Measurements from ENCODE around the gene WRAP73. TPM values are rescaled to one million over a fixed set of nuclear protein-coding genes. Genes with fewer than 3 reads are reported as not detected.

WRAP73 gene
- total and polyA plus RNA-seq, 2 experiments from 2014 or later: 16.9 to 20.2 TPM

DNA sequence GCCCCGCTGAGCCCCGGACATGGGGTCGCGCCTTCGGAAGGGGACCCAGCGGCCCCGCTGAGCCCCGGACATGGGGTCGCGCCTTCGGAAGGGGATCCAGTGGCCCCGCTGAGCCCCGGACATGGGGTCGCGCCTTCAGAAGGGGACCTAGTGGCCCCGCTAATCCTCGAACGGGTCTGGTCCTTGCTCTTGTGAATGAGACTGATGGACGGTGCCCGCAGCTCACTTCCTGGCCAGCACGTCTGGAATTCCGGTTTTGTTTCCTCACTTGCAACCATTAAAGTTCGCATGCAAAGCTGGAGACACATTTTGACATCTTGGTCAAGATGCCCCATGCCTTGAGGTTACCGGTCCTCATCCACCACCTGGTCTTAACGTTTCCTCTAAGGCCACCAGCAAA lies 5.6 kb downstream of the WRAP73 start:
- H3K9me3 ChIP-seq (ENCODE audit: low read depth): no peaks in the 10 kb centered on the region
- no peak overlapping the region for H3K4me3 ChIP-seq
- no peak overlapping the region for H3K27ac ChIP-seq
- no peaks in the 10 kb centered on the region for H4K20me1 ChIP-seq (ENCODE audit: insufficient read depth)
- no peaks in the 10 kb centered on the region for H3K9me2 ChIP-seq (ENCODE audit: insufficient read depth)
- no peak overlapping the region for H2AFZ ChIP-seq
- H3K79me2 ChIP-seq (ENCODE audit: insufficient read depth): peaks cover 8% of the 10 kb centered on the region
- no peak overlapping the region for H3K9ac ChIP-seq
- no peaks in the 10 kb centered on the region for H3F3A ChIP-seq (ENCODE audit: insufficient read depth)
- H3K4me2 ChIP-seq (ENCODE audit: unreplicated experiment): no peak overlapping the region
- H3K4me1 ChIP-seq (ENCODE audit: insufficient read depth): 0 out of 2 replicates have a peak, but pooled peaks cover 4% of the 10 kb centered on the region
- in situ Hi-C loops (cut with MboI): no loop called here
- TF ChIP-seq EZH2 (IDR thresholded peaks at IDR 0.05; ENCODE audit: insufficient read depth, poor library complexity, severe bottlenecking): no peak
- TF ChIP-seq EZH2phosphoT487 (IDR thresholded peaks at IDR 0.05; ENCODE audit: insufficient read depth, low read depth): no peak
- DNase-seq: no peak
- WGBS, 2 experiments (ENCODE audit: low coverage in 1 of 2, low lambda C conversion rate in 2 of 2, missing lambda C conversion rate in 2 of 2): 91 to 92% methylated on average over 14 to 19 of the region's 25 CpGs
- 0 out of 2 replicates have a peak, but pooled peaks cover 4% of the 10 kb centered on the region for H3K36me3 ChIP-seq (ENCODE audit: low read depth)
- no peaks in the 10 kb centered on the region for H3K27me3 ChIP-seq (replicated peaks; ENCODE audit: insufficient read depth)

DNA sequence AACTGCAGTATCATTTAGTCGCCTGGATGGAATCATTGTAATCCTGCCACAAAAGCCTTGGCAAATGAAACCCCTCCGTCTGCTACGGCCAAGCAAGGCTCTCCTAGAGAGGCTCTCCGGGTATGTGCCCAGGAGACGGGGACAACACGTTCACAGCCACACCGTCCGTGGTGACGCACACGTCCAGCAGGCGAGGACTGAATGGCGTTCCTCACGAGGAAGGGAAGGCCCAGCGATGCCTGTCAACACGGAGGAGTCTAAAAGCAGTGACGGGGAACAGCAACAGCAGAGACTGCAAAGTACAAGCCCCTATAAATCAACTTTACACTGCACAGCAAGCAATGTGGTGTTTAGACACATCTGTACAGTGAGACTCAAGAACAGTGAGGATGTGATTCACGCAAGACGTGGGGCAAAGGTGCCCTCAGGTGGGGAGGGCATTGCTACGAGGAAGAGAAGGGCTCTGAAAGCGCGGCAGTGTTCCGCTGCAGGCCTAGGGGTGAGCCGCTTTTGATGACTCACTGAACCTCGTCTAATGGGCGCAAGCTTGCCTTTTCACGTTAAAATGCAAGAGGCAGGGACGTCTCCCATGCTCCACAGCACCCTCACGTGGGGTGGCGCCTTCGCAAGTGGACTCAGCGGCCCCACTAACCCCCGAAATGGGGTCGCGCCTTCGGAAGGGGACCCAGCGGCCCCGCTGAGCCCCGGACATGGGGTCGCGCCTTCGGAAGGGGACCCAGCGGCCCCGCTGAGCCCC lies 6.8 kb downstream of the WRAP73 start:
- Histone ChIP-seq H2AFZ (no peak overlapping the region), H3K27ac (no peak overlapping the region), H3K9me2 (ENCODE audit: insufficient read depth) (no peaks in the 10 kb centered on the region), H3K4me2 (ENCODE audit: unreplicated experiment) (no peak overlapping the region), H3K4me3 (no peak overlapping the region), H3K79me2 (ENCODE audit: insufficient read depth) (no peaks in the 10 kb centered on the region), H3K27me3 (replicated peaks; ENCODE audit: insufficient read depth) (no peaks in the 10 kb centered on the region), H3K9ac (no peak overlapping the region), H3K9me3 (ENCODE audit: low read depth) (no peaks in the 10 kb centered on the region), H3K4me1 (ENCODE audit: insufficient read depth) (no peaks in the 10 kb centered on the region), H3K36me3 (ENCODE audit: low read depth) (0 out of 2 replicates have a peak, but pooled peaks cover 4% of the 10 kb centered on the region), H3F3A (ENCODE audit: insufficient read depth) (no peaks in the 10 kb centered on the region), H4K20me1 (ENCODE audit: insufficient read depth) (no peaks in the 10 kb centered on the region)
- in situ Hi-C loops (cut with MboI): no loop called here
- TF ChIP-seq EZH2 (IDR thresholded peaks at IDR 0.05; ENCODE audit: insufficient read depth, poor library complexity, severe bottlenecking) (no peak), EZH2phosphoT487 (IDR thresholded peaks at IDR 0.05; ENCODE audit: insufficient read depth, low read depth) (no peak)
- 87 to 92% methylated on average over 37 to 42 of the region's 43 CpGs for WGBS, 2 experiments (ENCODE audit: low coverage in 1 of 2, low lambda C conversion rate in 2 of 2, missing lambda C conversion rate in 2 of 2)
- no peak for DNase-seq

DNA sequence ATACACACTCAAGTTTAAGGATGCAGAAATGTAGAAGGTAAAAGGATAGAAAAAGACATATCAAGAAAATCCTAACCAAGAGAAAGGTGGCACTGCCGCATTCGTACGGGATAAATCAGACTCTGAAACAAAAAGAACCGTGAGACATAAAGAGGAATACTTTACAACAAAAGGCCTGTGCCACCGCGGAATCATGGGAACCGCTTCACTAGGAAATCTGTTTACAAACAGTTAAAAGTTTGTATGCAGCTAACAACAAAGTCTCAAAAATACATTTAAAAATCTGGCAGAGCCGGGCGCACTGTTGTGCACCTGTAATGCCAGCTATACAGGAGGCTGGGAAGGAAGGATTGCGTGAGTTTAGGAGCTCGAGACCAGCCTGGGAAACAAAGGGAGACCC lies 8.1 kb downstream of the WRAP73 start:
- no peaks in the 10 kb centered on the region for H3K27me3 ChIP-seq (replicated peaks; ENCODE audit: insufficient read depth)
- no peak for DNase-seq
- no peaks in the 10 kb centered on the region for H4K20me1 ChIP-seq (ENCODE audit: insufficient read depth)
- WGBS, 2 experiments (ENCODE audit: low coverage in 1 of 2, low lambda C conversion rate in 2 of 2, missing lambda C conversion rate in 2 of 2): 88 to 92% methylated on average over 11 of the region's 11 CpGs
- H2AFZ ChIP-seq: no peak overlapping the region
- in situ Hi-C loops (cut with MboI): no loop called here
- H3K4me3 ChIP-seq: no peak overlapping the region
- peaks cover 5% of the 10 kb centered on the region; the same call in 1 of the 2 replicates for H3K36me3 ChIP-seq (ENCODE audit: low read depth)
- H3K4me1 ChIP-seq (ENCODE audit: insufficient read depth): no peaks in the 10 kb centered on the region
- no peaks in the 10 kb centered on the region for H3K9me2 ChIP-seq (ENCODE audit: insufficient read depth)
- no peak overlapping the region for H3K27ac ChIP-seq
- H3K9ac ChIP-seq: no peak overlapping the region
- H3F3A ChIP-seq (ENCODE audit: insufficient read depth): no peaks in the 10 kb centered on the region
- H3K9me3 ChIP-seq (ENCODE audit: low read depth): no peaks in the 10 kb centered on the region
- H3K79me2 ChIP-seq (ENCODE audit: insufficient read depth): no peaks in the 10 kb centered on the region
- no peak overlapping the region for H3K4me2 ChIP-seq (ENCODE audit: unreplicated experiment)
- TF ChIP-seq EZH2 (IDR thresholded peaks at IDR 0.05; ENCODE audit: insufficient read depth, poor library complexity, severe bottlenecking): no peak
- no peak for TF ChIP-seq EZH2phosphoT487 (IDR thresholded peaks at IDR 0.05; ENCODE audit: insufficient read depth, low read depth)

DNA sequence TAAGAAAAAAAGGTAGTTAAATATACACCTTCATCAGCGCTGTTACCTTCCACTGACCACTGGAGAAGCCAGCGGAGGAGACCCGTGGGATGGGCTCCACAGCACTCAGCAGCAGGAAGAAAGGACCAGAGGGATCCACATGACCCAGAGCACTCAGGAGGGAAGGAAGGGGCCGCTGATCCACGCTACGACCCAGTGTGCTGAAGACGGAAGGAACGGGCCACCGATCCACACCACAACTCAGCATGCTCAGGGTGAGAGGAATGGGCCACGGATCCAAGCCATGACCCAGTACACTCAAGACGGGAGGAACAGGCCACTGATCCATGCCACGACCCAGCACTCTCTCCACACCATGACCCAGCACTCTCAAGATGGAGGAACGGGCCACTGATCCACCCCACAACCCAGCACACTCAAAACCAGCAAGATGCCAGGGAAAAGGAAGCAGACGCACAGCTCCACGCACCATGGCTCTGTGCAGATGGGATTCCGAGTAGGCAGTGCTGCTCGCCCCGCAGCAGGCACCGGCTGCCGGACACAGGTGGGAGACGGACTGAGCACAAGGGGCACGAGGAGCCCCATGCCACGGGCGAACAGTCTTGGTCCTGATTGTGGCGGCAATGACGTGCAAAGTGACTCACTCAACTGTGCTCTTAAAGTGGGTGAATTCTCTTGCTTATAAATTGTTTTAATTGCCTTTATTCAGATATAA lies 8.7 kb downstream of the WRAP73 start:
- no peaks in the 10 kb centered on the region for H3K79me2 ChIP-seq (ENCODE audit: insufficient read depth)
- H4K20me1 ChIP-seq (ENCODE audit: insufficient read depth): no peaks in the 10 kb centered on the region
- no peaks in the 10 kb centered on the region for H3F3A ChIP-seq (ENCODE audit: insufficient read depth)
- no peak overlapping the region for H3K4me3 ChIP-seq
- no peaks in the 10 kb centered on the region for H3K9me3 ChIP-seq (ENCODE audit: low read depth)
- no peaks in the 10 kb centered on the region for H3K4me1 ChIP-seq (ENCODE audit: insufficient read depth)
- no peaks in the 10 kb centered on the region for H3K9me2 ChIP-seq (ENCODE audit: insufficient read depth)
- no peak overlapping the region for H2AFZ ChIP-seq
- TF ChIP-seq EZH2phosphoT487 (IDR thresholded peaks at IDR 0.05; ENCODE audit: insufficient read depth, low read depth) (no peak), EZH2 (IDR thresholded peaks at IDR 0.05; ENCODE audit: insufficient read depth, poor library complexity, severe bottlenecking) (no peak)
- 92 to 94% methylated on average over 25 to 26 of the region's 26 CpGs for WGBS, 2 experiments (ENCODE audit: low coverage in 1 of 2, low lambda C conversion rate in 2 of 2, missing lambda C conversion rate in 2 of 2)
- H3K36me3 ChIP-seq (ENCODE audit: low read depth): peaks cover 4% of the 10 kb centered on the region; the same call in 1 of the 2 replicates
- no peak overlapping the region for H3K27ac ChIP-seq
- H3K9ac ChIP-seq: no peak overlapping the region
- DNase-seq: no peak
- H3K27me3 ChIP-seq (replicated peaks; ENCODE audit: insufficient read depth): no peaks in the 10 kb centered on the region
- no peak overlapping the region for H3K4me2 ChIP-seq (ENCODE audit: unreplicated experiment)
- in situ Hi-C loops (cut with MboI): no loop called here

All from GM23248 (cell line).